ENCODE results near the gene PICK1.

The PICK1 gene

GRCh38 chr22:38080474-38080849 lies 23.3 kb downstream of the PICK1 start:
- DNase-seq (ENCODE audit: low spot score), result no peak
- no peak for TF ChIP-seq CTCF (IDR thresholded peaks at IDR 0.05; ENCODE audit: extremely low read depth, missing control alignments)

GRCh38 chr22:38080850-38081635 lies 23.8 kb downstream of the PICK1 start:
- no peak for TF ChIP-seq CTCF (IDR thresholded peaks at IDR 0.05; ENCODE audit: extremely low read depth, missing control alignments)
- no peak for DNase-seq (ENCODE audit: low spot score)

DNA sequence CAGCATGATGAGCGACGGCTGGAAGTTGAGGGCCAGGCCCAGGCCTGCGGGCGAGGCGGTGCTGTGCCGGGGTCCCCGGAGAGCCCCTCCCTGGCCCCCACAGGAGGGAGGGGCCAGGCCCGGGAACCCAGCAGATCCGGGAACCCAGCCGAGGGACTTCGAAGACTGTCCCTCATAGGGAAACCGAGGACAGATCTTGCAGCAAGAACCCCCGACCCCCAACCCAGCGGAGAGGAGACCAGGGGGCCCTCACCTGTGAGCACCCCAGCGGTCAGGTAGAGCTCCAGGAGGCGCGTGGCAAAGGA lies 24.4 kb downstream of the PICK1 start:
- DNase-seq (ENCODE audit: low spot score), result no peak
- TF ChIP-seq CTCF (IDR thresholded peaks at IDR 0.05; ENCODE audit: extremely low read depth, missing control alignments), result no peak

DNA sequence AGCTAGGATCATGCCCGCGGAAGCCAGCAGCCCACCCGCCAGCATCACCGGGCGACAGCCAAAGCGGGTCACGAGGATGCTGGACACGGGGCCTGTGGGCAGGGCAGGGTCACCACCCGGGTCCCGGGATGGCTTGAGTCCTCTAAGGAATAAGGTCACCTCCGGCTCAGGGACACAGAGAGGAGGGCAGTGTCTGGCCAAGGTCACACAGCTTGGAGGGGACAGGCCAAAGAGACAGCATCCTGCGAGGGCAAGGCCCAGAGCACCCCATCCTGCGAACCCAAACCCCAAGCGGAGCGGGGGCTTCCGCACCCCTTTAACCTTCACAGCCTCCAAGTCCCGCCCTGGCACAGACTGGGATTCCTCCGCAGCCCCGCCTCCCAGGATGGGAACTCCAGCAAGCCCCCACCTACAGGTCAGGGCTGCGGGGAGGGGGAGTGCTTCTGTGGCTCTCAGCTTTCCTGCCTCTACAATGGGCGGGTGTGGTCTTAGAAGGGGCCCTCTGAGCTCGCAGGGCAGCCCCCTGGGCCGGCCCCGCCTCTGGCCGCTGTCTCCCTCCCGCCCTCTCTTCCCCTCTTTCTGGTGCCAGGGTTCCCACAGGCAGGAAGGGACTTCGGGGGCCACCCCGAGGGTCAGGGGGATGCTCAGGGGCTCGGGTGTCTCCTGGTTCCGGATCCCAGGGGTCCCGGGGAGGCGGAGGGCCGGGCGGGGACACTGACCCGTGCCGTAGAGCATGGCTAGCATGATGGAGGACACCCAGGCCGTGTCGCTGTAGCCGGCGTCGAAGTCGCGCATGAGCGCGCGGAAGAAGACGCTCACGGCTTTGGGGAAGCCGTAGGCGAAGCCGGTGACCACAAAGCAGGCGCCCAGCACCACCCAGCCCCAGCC lies 25.0 kb downstream of the PICK1 start:
- peak; percentile 72 for DNase-seq (ENCODE audit: low spot score)
- TF ChIP-seq CTCF (IDR thresholded peaks at IDR 0.05; ENCODE audit: extremely low read depth, missing control alignments), result no peak

GRCh38 chr22:38082986-38083710 lies 25.9 kb downstream of the PICK1 start:
- TF ChIP-seq CTCF (IDR thresholded peaks at IDR 0.05; ENCODE audit: extremely low read depth, missing control alignments), result no peak
- peak; percentile 27 for DNase-seq (ENCODE audit: low spot score)

- no peak for TF ChIP-seq CTCF (IDR thresholded peaks at IDR 0.05; ENCODE audit: extremely low read depth, missing control alignments)
These were observed 26.9 kb downstream of the PICK1 start, which contains the start of gene SLC16A8 for GRCh38 chr22:38083931-38084631. Gene SLC16A8 (minus strand): TSS chr22:38084184. CDS start chr22:38082873, 1,311 bp downstream.

More at GRCh38 chr22:38083931-38084631, 26.9 kb downstream of the PICK1 start, which contains the start of gene SLC16A8:
- no peak for DNase-seq (ENCODE audit: low spot score)

Measured in GM20000 (cell line).